Measurements from ENCODE around the gene CNGA2.
A peak's percentile ranks its signal among the peaks of the same experiment; 100 is the strongest.

The CNGA2 gene

GRCh38 chrX:151754047-151754429, 19.5 kb downstream of the CNGA2 start:
- peak; percentile 17 to 64 for DNase-seq (ENCODE audit: low read depth in 2 of 2)
- TF ChIP-seq CTCF (IDR thresholded peaks at IDR 0.05; ENCODE audit: low read depth, low read length), result no peak
- no peak overlapping the region for H3K4me3 ChIP-seq (replicated peaks in 1 of 2; ENCODE audit: low read depth in 2 of 2, low read length in 2 of 2)

- DNase-seq (ENCODE audit: low read depth in 2 of 2), result peak; percentile 0 to 11
- no peak for TF ChIP-seq CTCF (IDR thresholded peaks at IDR 0.05; ENCODE audit: low read depth, low read length)
- H3K4me3 ChIP-seq (replicated peaks in 1 of 2; ENCODE audit: low read depth in 2 of 2, low read length in 2 of 2), result no peak overlapping the region
Observed at GRCh38 chrX:151754641-151755215, 20.2 kb downstream of the CNGA2 start.

GRCh38 chrX:151759041-151759708, 24.6 kb downstream of the CNGA2 start:
- H3K4me3 ChIP-seq (replicated peaks in 1 of 2; ENCODE audit: low read depth in 2 of 2, low read length in 2 of 2), result no peak overlapping the region
- no peak for TF ChIP-seq CTCF (IDR thresholded peaks at IDR 0.05; ENCODE audit: low read depth, low read length)
- no peak for DNase-seq (ENCODE audit: low read depth in 2 of 2)

- TF ChIP-seq CTCF (IDR thresholded peaks at IDR 0.05; ENCODE audit: low read depth, low read length), result no peak
- DNase-seq (ENCODE audit: low read depth in 2 of 2), result no peak
- no peak overlapping the region for H3K4me3 ChIP-seq (replicated peaks in 1 of 2; ENCODE audit: low read depth in 2 of 2, low read length in 2 of 2)
Observed at GRCh38 chrX:151762802-151763201, 28.3 kb downstream of the CNGA2 start.

- TF ChIP-seq CTCF (IDR thresholded peaks at IDR 0.05; ENCODE audit: low read depth, low read length), result no peak
- no peak for DNase-seq (ENCODE audit: low read depth in 2 of 2)
- no peak overlapping the region for H3K4me3 ChIP-seq (replicated peaks in 1 of 2; ENCODE audit: low read depth in 2 of 2, low read length in 2 of 2)
Observed at GRCh38 chrX:151763711-151764110, 29.2 kb downstream of the CNGA2 start.

GRCh38 chrX:151765026-151765425, 30.5 kb downstream of the CNGA2 start:
- H3K4me3 ChIP-seq (replicated peaks in 1 of 2; ENCODE audit: low read depth in 2 of 2, low read length in 2 of 2), result no peak overlapping the region
- no peak for TF ChIP-seq CTCF (IDR thresholded peaks at IDR 0.05; ENCODE audit: low read depth, low read length)
- DNase-seq (ENCODE audit: low read depth in 2 of 2), result no peak

- DNase-seq (ENCODE audit: low read depth in 2 of 2), result no peak
- TF ChIP-seq CTCF (IDR thresholded peaks at IDR 0.05; ENCODE audit: low read depth, low read length), result no peak
- H3K4me3 ChIP-seq (replicated peaks in 1 of 2; ENCODE audit: low read depth in 2 of 2, low read length in 2 of 2), result no peak overlapping the region
Observed at GRCh38 chrX:151771726-151772125, 37.2 kb downstream of the CNGA2 start.
